CD4-positive, alpha-beta T cell (primary cell): ENCODE data around the gene KCND1. TPM values are rescaled to one million over a fixed set of nuclear protein-coding genes. Genes with fewer than 3 reads are reported as not detected.

Source experiments
- ATAC-seq: fragments of 200-7000 bp; cut with Tn5 transposase; one replicate; pipeline ENCODE4 v1.10.0; 2022; ENCODE audit warnings: mild to moderate bottlenecking; ENCODE audit not compliant: poor library complexity
- CTCF ChIA-PET: fragments of 350-600 bp; sonication (Branson Sonifier 250); formaldehyde crosslinking; loops from one replicate; lab custom pipeline; 2021; ENCODE audit warnings: antibody characterized with exemption, inconsistent platforms; lab: Charles Lee
- POLR2A ChIA-PET: fragments of 350-600 bp; sonication (Branson Sonifier 250); formaldehyde crosslinking; loops from one replicate; lab custom pipeline; 2021; ENCODE audit warnings: antibody characterized with exemption, inconsistent platforms; lab: Charles Lee
- DNase-seq, 14 experiments: peaks; one replicate each; pipeline ENCODE4 v3.0.0-alpha.2; 2013 to 2020; ENCODE audit warnings: mixed read lengths in 2 of 14
- H3K27ac ChIP-seq, 2 donors: one replicate each; pipeline versions ENCODE4 v1.5.1 to v1.7.0; 2013; ENCODE audit warnings: low read length in 2 of 2, low read depth in 1 of 2, mild to moderate bottlenecking in 1 of 2
- H3K27me3 ChIP-seq, 2 experiments: 1 replicate in 1 of 2; 2 replicates in 1 of 2; pipeline versions ENCODE4 v1.6.1 to v1.7.0; 2013; ENCODE audit warnings: low read length in 2 of 2, control low read depth in 1 of 2, mild to moderate bottlenecking in 1 of 2, moderate library complexity in 1 of 2; ENCODE audit not compliant: insufficient read depth in 2 of 2, control insufficient read depth in 1 of 2
- H3K36me3 ChIP-seq: one replicate; pipeline ENCODE4 v1.6.1; 2013; ENCODE audit warnings: low read length, control low read depth; ENCODE audit not compliant: insufficient read depth
- H3K4me1 ChIP-seq: one replicate; pipeline ENCODE4 v1.6.1; 2013; ENCODE audit warnings: low read length, control low read depth; ENCODE audit not compliant: insufficient read depth
- H3K4me3 ChIP-seq: one replicate; pipeline ENCODE4 v1.5.1; 2013; ENCODE audit warnings: mild to moderate bottlenecking, low read length, moderate library complexity
- H3K9me3 ChIP-seq, 2 experiments: 1 replicate in 1 of 2; 2 replicates in 1 of 2; pipeline versions ENCODE4 v1.6.1 to v1.7.0; 2013; ENCODE audit warnings: low read length in 2 of 2, mild to moderate bottlenecking in 2 of 2, control low read depth in 1 of 2, moderate library complexity in 1 of 2; ENCODE audit not compliant: control insufficient read depth in 1 of 2, insufficient read depth in 1 of 2
- H3K27ac Mint-ChIP-seq: one replicate; pipeline ENCODE4 v1.8.0; 2020; ENCODE audit warnings: mixed read lengths
- H3K27me3 Mint-ChIP-seq: one replicate; pipeline ENCODE4 v1.8.0; 2021; ENCODE audit warnings: mixed read lengths
- H3K36me3 Mint-ChIP-seq: one replicate; pipeline ENCODE4 v1.8.0; 2021; ENCODE audit warnings: low read depth, mixed read lengths
- H3K4me1 Mint-ChIP-seq: one replicate; pipeline ENCODE4 v1.8.0; 2021; ENCODE audit warnings: low read depth, mixed read lengths
- H3K4me3 Mint-ChIP-seq: one replicate; pipeline ENCODE4 v1.8.0; 2020; ENCODE audit warnings: mild to moderate bottlenecking, mixed read lengths
- H3K9me3 Mint-ChIP-seq: one replicate; pipeline ENCODE4 v1.8.0; 2020; ENCODE audit warnings: mixed read lengths
- intact Hi-C, 2 experiments: fragments of 100-400 bp; cut with DNase I in 1 of 2; cut with micrococcal nuclease in 1 of 2; formaldehyde crosslinking; loops; one replicate each; pipeline versions ENCODE4 v1.15.1 to v1.9.0; 2023 to 2025; cut with DNase I, micrococcal nuclease
- total RNA-seq, 174 experiments: library from RNA in 2 of 174; stranded (reverse) in 2 of 174; gene quantifications; one replicate each; pipeline ENCODE4 v1.2.3 and lab custom pipeline; 2021 to 2026
- TF ChIP-seq, protein P1 (sequence below): fragments of 200-600 bp; IDR thresholded peaks from one replicate; pipeline ENCODE4 v1.8.0; 2022; ENCODE audit warnings: antibody characterized with exemption, mild to moderate bottlenecking

Gene KCND1
- total RNA-seq, 2 experiments from 2014 or later = 1.5 to 2.7 TPM

DNA sequence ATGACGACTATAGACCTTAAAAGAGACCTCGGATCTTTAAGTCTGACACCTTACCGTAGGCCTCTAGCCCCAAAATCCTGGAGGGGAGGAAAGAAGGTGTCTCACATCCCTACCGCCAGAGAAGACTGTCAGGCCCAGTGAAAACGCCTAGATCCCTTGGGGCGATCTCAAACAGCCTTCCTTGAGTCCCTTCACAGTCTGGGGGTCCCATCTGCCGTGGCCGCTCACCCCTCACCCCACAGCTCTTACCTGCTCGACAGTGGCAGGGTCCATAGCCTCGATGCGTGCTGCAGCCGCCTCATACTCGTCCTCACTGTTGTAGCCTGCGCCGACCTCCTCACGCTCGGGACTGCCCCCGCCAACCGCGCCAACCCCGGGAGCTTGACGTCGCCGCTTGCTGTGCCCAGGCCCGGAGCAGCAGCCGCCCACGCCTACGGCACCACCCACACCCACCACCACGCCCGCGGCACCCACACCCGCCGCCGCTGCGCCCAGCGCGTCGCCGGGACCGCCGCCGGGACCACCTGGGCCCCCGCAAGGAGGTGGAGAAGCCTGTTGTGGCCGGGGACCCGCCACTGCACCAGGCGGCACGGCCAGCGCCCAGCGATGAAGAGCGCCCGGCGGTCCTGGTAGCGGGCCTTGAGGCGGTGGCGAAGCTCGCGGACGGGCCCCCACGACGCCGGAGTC lies 14.8 kb downstream of the KCND1 start:
- H3K27me3 Mint-ChIP-seq = no peaks in the 10 kb centered on the region
- H3K4me1 ChIP-seq = peaks cover 62% of the 10 kb centered on the region
- DNase-seq (peak in 11 of 14 experiments; percentile 27 to 93 (median 47)), ATAC-seq (peak; percentile 15)
- H3K36me3 ChIP-seq = peaks cover 31% of the 10 kb centered on the region
- peak overlapping the region; percentile 70 for H3K4me3 ChIP-seq
- H3K9me3 Mint-ChIP-seq = no peaks in the 10 kb centered on the region
- H3K9me3 ChIP-seq = no peaks in the 10 kb centered on the region
- no peaks in the 10 kb centered on the region for H3K27me3 ChIP-seq
- peaks cover 58% of the 10 kb centered on the region for H3K36me3 Mint-ChIP-seq
- ChIA-PET POLR2A (interaction anchor here (0.5 to 5.4 kb wide), 15 partner anchors 18 to 809 kb away, joined by 3 to 150 read pairs (median 22); partner anchors contain the start of genes GRIPAP1, HDAC6, PIM2 and PQBP1), CTCF (interaction anchor here (1.0 to 1.7 kb wide), 3 partner anchors 11 to 66 kb away, joined by 3 to 4 read pairs (median 3); partner anchors contain the start of gene KCND1)
- TF ChIP-seq, protein P1, sequence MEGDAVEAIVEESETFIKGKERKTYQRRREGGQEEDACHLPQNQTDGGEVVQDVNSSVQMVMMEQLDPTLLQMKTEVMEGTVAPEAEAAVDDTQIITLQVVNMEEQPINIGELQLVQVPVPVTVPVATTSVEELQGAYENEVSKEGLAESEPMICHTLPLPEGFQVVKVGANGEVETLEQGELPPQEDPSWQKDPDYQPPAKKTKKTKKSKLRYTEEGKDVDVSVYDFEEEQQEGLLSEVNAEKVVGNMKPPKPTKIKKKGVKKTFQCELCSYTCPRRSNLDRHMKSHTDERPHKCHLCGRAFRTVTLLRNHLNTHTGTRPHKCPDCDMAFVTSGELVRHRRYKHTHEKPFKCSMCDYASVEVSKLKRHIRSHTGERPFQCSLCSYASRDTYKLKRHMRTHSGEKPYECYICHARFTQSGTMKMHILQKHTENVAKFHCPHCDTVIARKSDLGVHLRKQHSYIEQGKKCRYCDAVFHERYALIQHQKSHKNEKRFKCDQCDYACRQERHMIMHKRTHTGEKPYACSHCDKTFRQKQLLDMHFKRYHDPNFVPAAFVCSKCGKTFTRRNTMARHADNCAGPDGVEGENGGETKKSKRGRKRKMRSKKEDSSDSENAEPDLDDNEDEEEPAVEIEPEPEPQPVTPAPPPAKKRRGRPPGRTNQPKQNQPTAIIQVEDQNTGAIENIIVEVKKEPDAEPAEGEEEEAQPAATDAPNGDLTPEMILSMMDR = no peak
- peaks cover 62% of the 10 kb centered on the region for H3K4me1 Mint-ChIP-seq
- peak overlapping the region; percentile 88 for H3K4me3 Mint-ChIP-seq
- H3K27ac ChIP-seq = peak overlapping the region; percentile 62 to 68
- intact Hi-C loops = loop anchor here (1.0 to 10.0 kb wide), 7 partner anchors 40 to 360 kb away; partner anchors contain the start of genes HDAC6 (in 2 of the 2), GRIPAP1 (in 1 of the 2), PIM2 (in 1 of the 2) and TFE3 (in 1 of the 2)
- H3K27ac Mint-ChIP-seq = peak overlapping the region; percentile 99

GRCh38 chrX:48948589-48948988 lies 23.1 kb downstream of the KCND1 start:
- Histone ChIP-seq H3K9me3 (no peaks in the 10 kb centered on the region), H3K36me3 (peaks cover 20% of the 10 kb centered on the region), H3K27ac (no peak overlapping the region), H3K27me3 (no peaks in the 10 kb centered on the region), H3K4me3 (no peak overlapping the region), H3K4me1 (peaks cover 71% of the 10 kb centered on the region)
- CTCF ChIA-PET = interaction anchor here (1.4 kb wide), 1 partner anchor 11 kb away, joined by 3 read pairs; no protein-coding TSS in a partner anchor
- intact Hi-C loops = loop anchor here in 1 of 2 experiments (5.0 kb wide), 1 partner anchor 36 kb away; the partner anchor contains the start of gene SLC35A2
- peaks cover 41% of the 10 kb centered on the region for H3K4me1 Mint-ChIP-seq
- POLR2A ChIA-PET = interaction anchor here (1.2 to 1.5 kb wide), 3 partner anchors 9 to 10 kb away, joined by 3 to 7 read pairs (median 4); partner anchors contain the start of gene OTUD5
- no peak for DNase-seq
- H3K27ac Mint-ChIP-seq = no peak overlapping the region
- ATAC-seq = no peak
- no peaks in the 10 kb centered on the region for H3K27me3 Mint-ChIP-seq
- H3K4me3 Mint-ChIP-seq = no peak overlapping the region
- no peaks in the 10 kb centered on the region for H3K9me3 Mint-ChIP-seq
- TF ChIP-seq, protein P1 = no peak
- H3K36me3 Mint-ChIP-seq = peaks cover 30% of the 10 kb centered on the region

DNA sequence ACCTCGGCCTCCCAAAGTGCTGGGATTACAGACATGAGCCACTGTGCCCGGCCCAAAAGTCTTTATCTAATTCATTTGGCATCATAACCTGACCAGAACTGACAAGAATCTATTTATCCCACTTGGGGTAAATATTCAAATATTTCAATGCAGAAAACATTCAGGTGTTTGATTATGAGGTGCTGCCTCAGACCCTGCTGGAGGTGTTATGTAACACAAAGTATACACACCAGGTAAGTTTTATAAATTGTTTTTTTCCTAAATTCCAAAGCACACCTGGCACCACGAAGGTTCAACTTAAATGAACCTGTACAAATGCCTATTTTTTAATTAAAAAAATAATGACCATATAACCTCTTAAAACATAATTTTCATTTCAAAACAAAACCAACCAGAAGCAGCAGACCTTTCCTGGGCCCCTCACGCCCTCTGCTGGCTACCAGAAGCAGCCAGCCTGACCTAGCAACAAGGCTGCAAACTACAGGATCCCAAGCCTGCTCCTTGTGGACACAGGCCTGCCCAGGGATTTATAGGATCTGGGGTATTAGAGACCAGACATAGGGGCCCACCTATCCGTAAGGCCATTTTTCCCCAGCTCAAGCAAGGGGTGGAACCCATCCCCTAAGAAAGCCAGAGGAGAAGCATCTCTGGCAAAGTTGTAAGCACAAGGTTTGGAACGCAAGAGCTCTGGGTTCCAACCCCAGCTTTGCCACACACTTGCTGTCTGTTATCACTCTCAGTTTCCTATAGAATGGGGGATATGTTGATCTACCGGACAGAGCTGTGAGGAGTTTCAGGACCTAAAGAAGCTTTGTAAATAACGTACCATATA lies 25.9 kb downstream of the KCND1 start:
- peaks cover 74% of the 10 kb centered on the region for H3K4me1 ChIP-seq
- DNase-seq (peak; percentile 30 to 75 (median 52)), ATAC-seq (peak; percentile 67)
- Mint-ChIP-seq H3K4me1 (peaks cover 49% of the 10 kb centered on the region), H3K27ac (peak overlapping the region; percentile 74), H3K27me3 (no peaks in the 10 kb centered on the region), H3K9me3 (no peaks in the 10 kb centered on the region), H3K36me3 (peaks cover 36% of the 10 kb centered on the region), H3K4me3 (no peak overlapping the region)
- H3K9me3 ChIP-seq = no peaks in the 10 kb centered on the region
- CTCF ChIA-PET = interaction anchor here (1.0 to 1.8 kb wide), 5 partner anchors 8 to 54 kb away, joined by 3 to 7 read pairs (median 3); no protein-coding TSS in a partner anchor
- H3K4me3 ChIP-seq = no peak overlapping the region
- peaks cover 20% of the 10 kb centered on the region for H3K36me3 ChIP-seq
- POLR2A ChIA-PET = interaction anchor here (1.0 to 2.8 kb wide), 6 partner anchors 9 to 54 kb away, joined by 3 to 16 read pairs (median 6); partner anchors contain the start of genes OTUD5, PIM2 and SLC35A2
- H3K27me3 ChIP-seq = no peaks in the 10 kb centered on the region
- intact Hi-C loops = loop anchor here (2.0 to 5.0 kb wide), 3 partner anchors 33 to 297 kb away; partner anchors contain the start of gene SLC35A2 (in 1 of the 2)
- TF ChIP-seq, protein P1 = peak; percentile 71
- peak overlapping the region in 1 of 2 donors; percentile 22 for H3K27ac ChIP-seq
